ENCODE measurements around the gene ITGA8.

- TF ChIP-seq CTCF (optimal IDR thresholded peaks at IDR 0.05 in 1 of 3, IDR thresholded peaks at IDR 0.05 in 1 of 3, conservative IDR thresholded peaks at IDR 0.05 in 1 of 3; ENCODE audit: extremely low read depth in 1 of 3, insufficient read depth in 2 of 3, low read length in 3 of 3) (no peak), EZH2 (IDR thresholded peaks at IDR 0.05; ENCODE audit: low read length) (no peak)
These were observed 214.4 kb downstream of the ITGA8 start for GRCh38 chr10:15505329-15505728.
